CD4-positive, alpha-beta T cell treated with Interleukin-6 for 4 hours (primary cell): ENCODE measurements around the gene SLC12A4.
A peak's percentile ranks its signal among the peaks of the same experiment; 100 is the strongest.
"Not testable (repeated sequence)": the region's sequence is repeated elsewhere in the genome, so short reads cannot be mapped to it uniquely, and the experiment has no call there.

ENCODE experiments used
- DNase-seq: peaks from one replicate; pipeline ENCODE4 v3.0.0-alpha.2; 2020; ENCODE audit warnings: mixed read lengths

The SLC12A4 gene

GRCh38 chr16:67940446-67941089, 27.9 kb downstream of the SLC12A4 start:
- no peak for DNase-seq

GRCh38 chr16:67939507-67940445, 28.7 kb downstream of the SLC12A4 start:
- DNase-seq, result peak; percentile 65

DNA sequence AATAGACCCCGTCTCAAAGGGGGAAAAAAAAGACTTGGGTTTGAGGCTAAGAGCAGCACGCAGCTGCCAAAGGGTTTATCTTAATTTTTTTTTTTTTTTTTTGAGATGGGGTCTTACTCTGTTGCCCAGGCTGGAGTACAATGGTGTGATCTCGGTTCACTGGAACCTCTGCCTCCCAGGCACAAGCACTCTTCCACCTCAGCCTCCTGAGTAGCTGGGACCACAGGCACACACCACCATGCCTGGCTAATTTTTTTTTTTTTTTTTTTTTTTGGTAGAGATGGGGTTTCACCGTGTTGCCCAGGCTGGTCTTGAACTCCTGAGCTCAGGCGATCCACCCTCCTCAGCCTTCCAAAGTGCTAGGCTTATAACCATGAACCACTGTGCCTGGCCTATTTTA, 30.7 kb downstream of the SLC12A4 start:
- not testable (repeated sequence) for DNase-seq

DNA sequence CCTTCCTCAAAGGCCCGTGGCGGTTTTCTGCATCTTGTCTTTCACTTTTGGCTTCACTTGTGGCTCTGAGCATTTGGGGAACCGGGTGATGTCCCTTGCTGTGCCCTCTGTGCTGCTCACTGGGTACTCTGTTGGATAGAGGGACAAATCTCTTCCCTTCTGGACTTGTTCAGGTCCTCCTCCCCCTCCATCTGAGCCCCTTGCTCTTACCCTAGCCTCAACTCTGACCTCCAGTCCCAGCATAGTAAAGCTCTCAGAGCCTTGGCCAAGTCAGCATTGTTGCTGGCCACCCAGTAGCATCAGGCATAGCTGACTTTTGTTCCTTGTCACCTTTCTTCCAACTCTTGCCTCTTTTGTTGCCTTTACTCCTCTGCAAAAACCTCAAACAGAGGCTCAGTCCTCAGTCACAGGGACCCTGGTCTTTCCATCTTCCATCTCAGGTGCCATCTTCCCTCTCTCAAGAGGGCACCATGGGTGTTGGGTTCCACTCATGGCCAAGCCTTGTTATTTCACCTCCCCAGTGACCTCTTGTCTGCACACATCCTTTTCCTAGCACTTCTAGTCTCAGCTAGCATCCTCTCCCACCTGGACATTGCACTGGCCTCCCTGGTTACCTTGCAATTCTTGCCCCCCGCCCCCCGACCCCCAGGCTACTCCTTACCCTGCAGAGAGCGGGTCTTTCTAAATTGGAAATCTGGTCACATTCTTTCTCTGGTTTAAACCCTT, 31.4 kb downstream of the SLC12A4 start:
- peak; percentile 85 for DNase-seq

- peak; percentile 65 for DNase-seq
These were observed 32.1 kb downstream of the SLC12A4 start, which contains the start of gene PSMB10 for GRCh38 chr16:67936124-67936879. Gene PSMB10 (minus strand): TSS chr16:67936850. CDS start chr16:67936749, 101 bp downstream.

DNA sequence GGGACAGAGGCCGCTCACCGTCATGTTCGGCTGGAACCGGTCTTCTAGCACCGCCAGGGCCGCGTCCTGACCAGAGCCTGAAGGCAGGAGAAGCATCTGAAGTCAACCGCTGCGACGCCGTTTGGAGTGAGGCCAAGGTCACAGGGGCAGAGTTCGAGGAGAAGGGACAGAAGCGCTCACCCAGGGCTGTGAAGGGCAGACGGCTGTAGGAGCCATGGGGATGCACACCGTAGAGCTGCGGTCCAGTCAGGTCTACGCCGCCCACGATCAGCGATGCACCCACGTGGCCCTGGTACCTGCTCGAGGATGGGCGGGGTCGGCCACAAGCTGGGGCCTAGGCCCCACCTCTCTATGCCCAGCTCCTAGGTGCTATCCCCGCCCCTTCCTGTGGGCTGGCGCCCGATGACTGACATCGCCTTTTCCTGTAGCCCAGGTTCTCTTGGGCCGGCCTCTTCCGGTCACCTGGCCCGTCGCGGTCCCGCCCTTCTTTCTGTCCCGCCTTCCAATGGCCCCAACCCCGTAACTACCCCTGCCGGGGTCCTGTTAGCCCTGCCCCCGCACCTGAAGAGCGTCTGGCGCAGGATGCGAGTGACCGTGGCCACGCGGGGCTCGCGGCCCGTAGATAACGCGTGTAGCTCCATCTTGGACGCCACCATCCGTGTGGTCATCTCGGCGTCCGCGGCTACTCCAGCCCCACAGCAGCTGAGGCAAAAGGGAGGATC, 32.9 kb downstream of the SLC12A4 start:
- peak; percentile 98 for DNase-seq

DNA sequence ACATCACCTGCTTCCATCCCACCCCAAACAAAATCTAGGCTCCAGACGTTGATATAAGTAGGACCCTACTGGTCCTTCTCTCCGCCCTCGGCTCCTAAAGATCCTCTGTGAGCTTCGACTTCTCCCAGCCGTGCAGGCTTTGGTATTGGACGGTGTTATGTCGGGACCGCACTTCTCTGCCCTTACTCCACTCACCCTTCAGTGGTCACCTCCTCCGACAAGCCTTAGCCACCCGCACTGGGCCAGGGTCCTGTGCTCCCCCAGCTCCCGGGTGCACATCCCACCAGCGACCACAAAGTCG, 33.4 kb downstream of the SLC12A4 start:
- no peak for DNase-seq

- DNase-seq, result no peak
These were observed 33.9 kb downstream of the SLC12A4 start for GRCh38 chr16:67934306-67935100.

DNA sequence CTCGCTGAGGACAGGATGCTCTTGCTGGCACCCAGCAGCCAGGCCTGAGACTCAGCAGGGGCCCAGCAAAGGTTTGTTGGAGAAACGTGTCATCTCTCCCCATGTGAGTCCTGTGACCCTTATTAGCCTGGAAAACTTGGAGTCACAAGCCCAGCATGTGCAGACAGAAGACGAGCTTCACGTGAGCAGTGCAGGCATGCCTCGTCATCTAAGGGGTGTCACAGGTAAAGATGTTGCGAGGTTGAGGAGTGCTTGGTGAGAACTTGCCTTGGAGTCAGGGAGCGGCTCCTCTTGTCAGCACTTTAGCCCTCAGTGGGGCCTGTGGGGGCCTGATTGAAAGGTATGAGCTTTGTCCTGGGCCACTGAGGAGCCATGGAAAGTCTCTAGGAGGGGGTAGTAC, 34.6 kb downstream of the SLC12A4 start:
- DNase-seq, result no peak

DNA sequence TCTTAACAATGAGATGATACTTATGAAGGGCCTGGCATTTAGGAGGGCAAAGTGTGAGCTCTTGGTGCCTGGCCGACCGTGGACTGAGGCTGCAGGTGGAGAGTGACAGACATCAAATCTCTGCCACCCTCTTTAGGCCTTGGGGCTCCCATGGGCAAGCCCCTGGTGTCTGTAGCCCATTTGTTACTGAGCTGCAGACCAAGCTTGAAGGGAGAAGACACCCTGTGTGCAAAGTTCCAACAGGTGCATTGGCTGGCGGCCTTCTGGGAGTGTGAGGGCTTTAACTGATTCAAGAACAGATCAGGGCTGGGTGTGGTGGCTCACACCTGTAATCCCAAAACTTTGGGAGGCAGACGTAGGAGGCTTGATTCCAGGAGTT, 36.0 kb downstream of the SLC12A4 start:
- no peak for DNase-seq

- no peak for DNase-seq
These were observed 36.5 kb downstream of the SLC12A4 start, which contains the start of gene CTRL for GRCh38 chr16:67931712-67932461. Gene CTRL (minus strand): TSS chr16:67931862. CDS start chr16:67931852, 10 bp downstream.

DNA sequence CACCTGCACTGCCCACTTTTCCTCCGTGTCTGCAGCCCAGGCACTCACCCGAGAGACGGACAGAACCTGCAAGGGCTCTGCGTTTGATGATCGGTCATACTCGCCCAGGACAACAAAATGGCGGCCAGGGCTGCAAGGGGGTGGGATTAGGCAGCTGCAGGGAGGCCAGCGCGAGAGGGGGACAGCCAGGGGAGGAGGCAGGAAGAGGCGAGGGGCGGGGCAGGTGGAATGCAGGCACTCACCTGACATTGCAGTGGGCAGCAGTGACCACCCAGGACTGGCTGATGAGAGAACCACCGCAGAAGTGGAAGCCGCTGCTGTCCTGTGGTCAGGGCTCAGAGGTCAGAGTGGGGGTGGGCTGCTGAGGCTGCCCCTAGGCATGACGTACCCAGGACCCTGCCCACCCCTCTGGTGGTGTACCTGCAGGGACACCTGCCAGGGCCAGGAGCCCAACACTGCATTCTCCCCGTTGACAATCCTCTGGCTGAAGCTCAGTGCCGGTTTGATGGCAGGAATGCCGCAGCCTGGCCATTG, 37.7 kb downstream of the SLC12A4 start:
- DNase-seq, result no peak

DNA sequence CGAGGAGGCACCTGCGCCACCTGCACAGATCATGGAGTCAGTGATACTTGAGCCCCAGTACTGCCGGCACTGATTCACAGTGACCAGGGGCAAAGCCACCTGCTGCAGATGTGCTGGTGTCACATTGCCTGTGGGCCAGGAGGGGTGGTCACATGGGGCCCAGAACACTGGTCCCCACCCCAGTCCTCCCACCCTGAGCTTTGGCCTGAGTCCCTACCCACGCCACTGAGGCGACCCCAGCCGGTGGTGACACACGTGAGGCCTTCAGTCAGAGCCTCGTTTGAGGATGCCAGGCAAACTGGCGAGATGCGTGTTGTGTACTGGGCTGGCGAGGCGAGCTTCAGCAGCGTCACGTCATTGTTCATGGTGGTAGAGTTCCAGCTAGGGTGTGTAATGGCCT, 38.2 kb downstream of the SLC12A4 start:
- DNase-seq, result no peak

- DNase-seq, result peak; percentile 81
These were observed 39.7 kb downstream of the SLC12A4 start for GRCh38 chr16:67928561-67929364.

DNA sequence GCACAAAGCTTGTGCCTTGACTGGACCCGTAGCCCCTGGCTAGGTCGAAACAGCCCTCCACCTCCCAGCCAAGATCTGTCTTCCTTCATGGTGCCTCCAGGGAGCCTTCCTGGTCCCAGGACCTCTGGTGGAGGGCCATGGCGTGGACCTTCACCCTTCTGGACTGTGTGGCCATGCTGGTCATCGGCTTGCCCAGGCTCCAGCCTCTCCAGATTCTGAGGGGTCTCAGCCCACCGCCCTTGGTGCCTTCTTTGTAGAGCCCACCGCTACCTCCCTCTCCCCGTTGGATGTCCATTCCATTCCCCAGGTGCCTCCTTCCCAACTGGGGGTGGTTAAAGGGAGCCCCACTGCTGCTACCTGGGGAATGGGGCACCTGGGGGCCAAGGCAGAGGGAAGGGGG, 40.3 kb downstream of the SLC12A4 start:
- no peak for DNase-seq

DNA sequence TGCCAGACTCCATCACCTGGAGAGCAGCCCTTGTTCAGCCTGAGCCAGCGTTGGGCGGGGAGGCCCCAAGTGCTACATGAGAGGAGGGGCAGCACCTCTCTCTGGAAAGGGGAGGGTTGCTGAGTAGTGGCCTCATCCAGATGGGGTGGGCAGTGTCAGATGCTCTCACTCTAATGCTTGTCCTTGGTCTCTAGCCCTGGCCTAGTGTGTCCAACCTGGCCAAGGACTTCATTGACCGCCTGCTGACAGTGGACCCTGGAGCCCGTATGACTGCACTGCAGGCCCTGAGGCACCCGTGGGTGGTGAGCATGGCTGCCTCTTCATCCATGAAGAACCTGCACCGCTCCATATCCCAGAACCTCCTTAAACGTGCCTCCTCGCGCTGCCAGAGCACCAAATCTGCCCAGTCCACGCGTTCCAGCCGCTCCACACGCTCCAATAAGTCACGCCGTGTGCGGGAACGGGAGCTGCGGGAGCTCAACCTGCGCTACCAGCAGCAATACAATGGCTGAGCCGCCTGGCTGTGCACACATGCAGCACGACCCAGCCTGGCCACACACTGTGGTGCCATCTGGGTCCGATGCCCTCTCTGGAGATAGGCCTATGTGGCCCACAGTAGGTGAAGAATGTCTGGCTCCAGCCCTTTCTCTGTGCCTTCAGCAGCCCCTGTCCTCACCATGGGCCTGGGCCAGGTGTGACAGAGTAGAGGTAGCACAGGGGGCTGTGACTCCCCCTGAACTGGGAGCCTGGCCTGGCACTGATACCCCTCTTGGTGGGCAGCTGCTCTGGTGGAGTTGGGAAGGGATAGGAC, 41.1 kb downstream of the SLC12A4 start:
- DNase-seq, result no peak

DNA sequence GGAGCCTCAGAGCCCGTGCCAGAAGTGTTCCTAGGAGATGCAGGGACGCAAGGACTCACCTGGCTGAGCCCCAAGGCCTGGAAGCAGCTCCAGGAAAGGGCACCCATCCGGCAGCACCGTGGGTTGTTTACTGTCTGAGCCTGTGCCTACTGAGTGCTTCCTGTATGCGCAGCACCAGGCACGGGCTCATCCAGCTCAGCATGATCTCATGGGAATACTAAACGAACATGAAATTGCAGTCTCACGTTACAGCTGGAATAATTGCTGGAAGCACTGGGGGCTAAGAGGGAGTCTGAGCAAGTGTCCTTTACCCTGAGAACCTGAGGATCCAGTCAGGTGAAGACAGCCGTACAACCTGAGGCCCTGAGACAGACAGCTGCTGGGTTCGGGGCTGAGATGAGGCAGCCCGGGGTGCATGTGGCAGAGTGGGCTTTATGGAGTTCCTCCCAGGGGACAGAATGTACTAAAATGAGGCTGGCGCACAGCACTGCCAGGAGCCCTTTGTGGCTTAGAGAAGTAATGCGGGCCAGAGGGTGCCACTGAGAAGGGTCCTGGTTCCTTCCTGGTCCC, 42.2 kb downstream of the SLC12A4 start:
- DNase-seq, result no peak
